Peyer's patch (tissue), 4 donors: ENCODE measurements around the gene STARD10.
"Not testable (repeated sequence)": the region's sequence is repeated elsewhere in the genome, so short reads cannot be mapped to it uniquely, and the experiment has no call there.

Experiments used
- CTCF ChIP-seq, 6 experiments: fragments of 450-650 bp in 4 of 6; fragments of 200-600 bp in 2 of 6; sonication (generic) in 1 of 6; IDR thresholded peaks; one replicate each; pipeline ENCODE4 v1.5.1; 2017 to 2019; ENCODE audit warnings: antibody characterized with exemption in 6 of 6, mild to moderate bottlenecking in 3 of 6, moderate library complexity in 1 of 6
- POLR2A ChIP-seq, 2 donors: fragments of 450-650 bp; IDR thresholded peaks; one replicate each; pipeline ENCODE4 v1.5.1; 2017; ENCODE audit warnings: antibody characterized with exemption in 2 of 2, mild to moderate bottlenecking in 2 of 2, moderate library complexity in 2 of 2

GRCh38 chr11:72811686-72812085 is 17.8 kb upstream of the STARD10 start:
- not testable (repeated sequence) for TF ChIP-seq CTCF, POLR2A (IDR thresholded peaks at IDR 0.05)
